HG03520 (cell line): ENCODE measurements around the gene PPIL1.
A peak's percentile ranks its signal among the peaks of the same experiment; 100 is the strongest.

Source experiments
- ATAC-seq: cut with Tn5 transposase; IDR thresholded peaks from one replicate; pipeline ENCODE4 v1.9.1; 2021; ENCODE audit warnings: mild to moderate bottlenecking, moderate library complexity; ENCODE audit not compliant: unreplicated experiment

Gene PPIL1

DNA sequence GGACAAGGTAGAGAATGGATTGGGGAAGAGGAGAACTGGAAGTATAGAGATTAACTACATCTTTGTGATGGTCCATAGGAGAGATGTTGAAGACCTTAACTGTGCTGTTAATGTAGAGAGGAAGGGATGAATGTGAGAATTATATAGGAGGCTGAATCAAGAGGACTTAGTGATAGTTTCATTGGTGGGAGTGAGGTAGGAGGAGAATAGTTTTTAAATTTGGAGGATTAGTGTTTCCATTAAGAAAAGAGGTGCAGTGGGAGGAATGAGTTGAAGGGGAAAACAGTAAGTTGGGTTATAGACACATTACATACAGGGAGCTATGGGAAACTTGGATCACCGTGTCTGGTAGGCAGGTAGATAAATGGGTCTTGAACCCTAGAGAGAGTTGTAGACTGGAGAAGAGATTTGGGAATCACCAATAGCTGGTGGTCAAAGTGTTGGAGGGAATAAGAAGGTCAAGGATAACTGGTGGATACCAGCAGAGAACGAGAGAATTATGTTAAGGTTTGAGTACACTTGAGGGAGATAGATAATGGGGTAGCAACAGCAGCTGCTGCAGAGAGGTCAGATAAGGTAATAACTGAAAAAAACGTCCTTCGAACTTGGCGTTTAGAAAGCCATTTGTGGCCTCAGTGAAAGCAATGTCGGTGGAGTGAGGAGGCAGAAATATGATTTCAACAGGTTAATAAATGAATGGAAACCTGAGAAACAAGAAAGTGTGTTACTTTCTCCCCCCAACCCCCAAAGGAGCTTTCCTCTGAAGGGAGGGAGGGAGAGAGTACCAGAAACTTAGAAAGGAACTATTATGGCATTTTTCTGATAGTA, 14.3 kb upstream of the PPIL1 start:
- no peak for ATAC-seq

DNA sequence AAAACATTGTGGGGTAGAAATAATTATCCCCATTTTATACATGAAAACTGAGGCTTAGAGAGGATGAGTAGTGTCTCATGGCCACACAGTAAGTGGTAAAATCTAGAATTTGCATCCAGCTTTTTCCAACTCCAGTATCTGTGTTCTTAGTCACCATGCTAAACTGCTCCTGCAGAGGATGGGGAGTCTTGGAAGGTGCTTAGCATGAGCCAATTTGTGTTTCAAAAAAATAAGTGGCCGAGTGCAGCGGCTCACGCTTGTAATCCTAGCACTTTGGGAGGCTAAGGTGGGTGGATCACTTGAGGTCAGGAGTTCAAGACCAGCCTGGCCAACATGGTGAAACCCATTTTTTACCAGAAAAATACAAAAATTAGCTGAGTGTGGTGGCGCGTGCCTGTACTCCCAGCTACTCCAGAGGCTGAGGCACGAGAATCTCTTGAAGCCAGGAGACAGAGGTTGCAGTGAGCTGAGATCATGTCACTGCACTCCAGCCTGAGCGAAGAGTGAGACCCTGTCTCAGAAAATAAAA, 13.6 kb upstream of the PPIL1 start:
- ATAC-seq = no peak

DNA sequence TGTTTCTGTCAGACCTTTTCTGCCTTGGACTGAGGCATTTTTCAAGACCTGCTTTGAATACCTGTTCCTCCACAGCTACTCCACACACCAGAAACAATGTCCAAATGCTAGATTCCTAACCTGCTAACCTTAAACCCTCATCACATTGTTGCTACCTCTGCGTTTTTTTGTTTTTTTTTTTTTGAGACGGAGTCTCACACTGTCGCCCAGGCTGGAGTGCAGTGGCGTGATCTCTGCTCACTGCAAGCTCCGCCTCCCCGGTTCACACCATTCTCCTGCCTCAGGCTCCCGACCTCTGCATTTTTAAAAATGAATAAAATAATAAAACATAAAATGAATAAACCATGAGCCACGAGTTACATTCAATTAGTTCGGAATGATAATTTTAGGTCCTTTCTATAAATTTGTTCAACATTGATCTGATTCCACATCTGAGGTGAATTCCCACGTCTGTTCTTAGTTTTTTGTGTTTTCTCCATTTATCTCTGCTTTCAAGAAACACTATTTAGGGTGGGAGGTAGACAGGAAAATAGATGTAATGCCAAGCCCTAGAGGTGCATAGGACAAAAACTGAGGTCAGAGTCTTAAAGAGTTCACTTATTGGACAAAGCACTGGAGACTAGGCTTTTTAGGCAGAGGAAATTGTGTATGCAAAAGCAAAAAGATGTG, 12.5 kb upstream of the PPIL1 start:
- ATAC-seq = no peak

- ATAC-seq = peak; percentile 99
Measured at GRCh38 chr6:36885461-36886401, 11.1 kb upstream of the PPIL1 start, which contains the start of gene C6orf89. Gene C6orf89, plus strand, starts transcription at chr6:36885952. Its CDS starts 13,493 bp downstream, at chr6:36899445.

DNA sequence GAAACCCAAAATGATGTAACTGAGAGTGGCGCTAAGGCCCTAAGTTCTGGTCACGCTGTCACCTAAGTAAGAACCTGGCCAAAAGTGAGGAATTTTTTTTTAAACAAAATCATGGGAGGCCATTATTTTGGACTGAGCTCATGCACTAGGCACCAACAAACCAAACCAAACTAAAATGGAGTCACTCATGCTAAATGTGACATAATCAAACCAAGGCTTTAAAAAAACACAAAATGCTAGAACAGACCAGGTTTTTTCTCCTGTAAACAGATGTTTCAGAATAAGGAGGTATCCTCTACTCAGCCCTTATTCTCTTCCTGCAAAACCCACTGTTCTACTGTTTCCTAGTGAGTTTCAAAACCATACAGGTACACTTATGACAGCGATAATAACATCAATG, 10.0 kb upstream of the PPIL1 start:
- no peak for ATAC-seq

GRCh38 chr6:36875250-36875633, 639 bp upstream of the PPIL1 start:
- no peak for ATAC-seq

GRCh38 chr6:36873612-36874442, 776 bp downstream of the PPIL1 start:
- ATAC-seq = no peak

- ATAC-seq = no peak
Measured at GRCh38 chr6:36873115-36873514, 1.5 kb downstream of the PPIL1 start.

DNA sequence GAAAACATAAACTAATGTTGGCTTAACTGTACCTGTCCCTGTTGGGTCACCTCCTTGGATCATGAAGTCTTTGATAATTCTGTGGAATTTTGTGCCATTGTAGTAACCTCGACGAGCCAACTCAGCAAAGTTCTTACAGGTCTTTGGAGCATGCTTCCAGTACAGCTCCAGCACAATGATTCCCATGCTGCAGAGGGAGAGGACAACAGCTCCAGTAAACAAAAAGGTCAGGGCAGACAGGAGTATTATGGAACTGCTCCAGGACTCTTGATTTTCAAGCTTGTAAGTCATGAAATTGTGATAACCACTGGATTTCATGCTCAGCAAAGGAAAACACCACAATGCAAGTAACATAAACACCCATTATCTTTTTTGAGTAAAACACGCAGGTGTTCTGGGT, 2.9 kb downstream of the PPIL1 start:
- ATAC-seq = no peak

DNA sequence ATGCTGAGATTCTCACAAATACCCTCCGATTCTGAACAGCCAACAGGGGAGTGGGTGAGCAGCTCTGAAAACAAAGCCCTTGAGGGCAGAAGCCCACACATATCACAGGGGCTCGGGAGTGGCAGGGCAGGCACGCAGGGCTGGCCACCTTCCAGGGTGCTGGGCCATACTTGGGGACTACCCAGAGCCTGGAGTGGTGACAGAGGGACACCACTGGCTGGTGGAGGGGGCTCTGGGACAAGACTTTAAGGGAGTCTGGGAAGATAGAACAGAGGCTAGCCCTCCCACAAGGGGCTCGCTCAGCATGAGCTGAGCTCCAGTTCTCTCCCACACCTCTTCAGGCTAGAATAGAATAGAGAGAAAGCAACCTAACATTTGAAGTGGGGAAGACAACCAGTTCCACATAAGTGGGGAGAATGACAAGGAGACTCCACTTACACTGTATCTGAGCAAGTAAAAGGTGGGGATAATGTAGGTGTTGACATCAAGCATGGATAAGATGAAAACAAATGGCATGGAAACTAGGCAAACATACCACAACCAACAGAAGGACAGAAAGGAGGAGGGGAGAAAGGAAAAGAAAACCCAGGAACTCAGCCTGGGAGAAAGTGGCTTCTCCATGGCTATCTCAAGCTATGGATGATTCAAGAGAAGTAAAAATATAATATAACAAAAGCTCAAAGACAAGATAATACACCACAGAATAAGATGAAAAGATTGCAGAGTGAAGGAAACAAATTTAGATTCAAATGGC, 7.0 kb downstream of the PPIL1 start:
- no peak for ATAC-seq

DNA sequence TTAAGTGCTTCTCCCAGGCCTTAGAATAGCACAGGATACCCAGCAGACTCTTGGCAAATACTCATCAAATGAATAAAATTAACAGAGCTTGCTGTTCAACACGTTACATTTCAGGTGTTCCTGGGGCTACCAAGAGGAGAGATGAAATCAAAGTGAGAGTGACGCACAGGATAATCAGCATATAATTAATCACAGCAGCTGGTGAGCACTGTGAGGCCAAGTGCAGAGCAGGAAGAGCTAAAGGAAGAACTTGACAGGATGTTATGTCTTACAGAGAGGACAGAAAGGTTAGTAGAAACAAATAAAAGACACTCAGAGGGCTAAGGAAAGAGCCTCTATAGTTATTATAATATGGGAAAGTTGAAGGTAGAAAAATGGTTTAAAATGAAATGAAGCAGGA, 8.8 kb downstream of the PPIL1 start:
- ATAC-seq = no peak

DNA sequence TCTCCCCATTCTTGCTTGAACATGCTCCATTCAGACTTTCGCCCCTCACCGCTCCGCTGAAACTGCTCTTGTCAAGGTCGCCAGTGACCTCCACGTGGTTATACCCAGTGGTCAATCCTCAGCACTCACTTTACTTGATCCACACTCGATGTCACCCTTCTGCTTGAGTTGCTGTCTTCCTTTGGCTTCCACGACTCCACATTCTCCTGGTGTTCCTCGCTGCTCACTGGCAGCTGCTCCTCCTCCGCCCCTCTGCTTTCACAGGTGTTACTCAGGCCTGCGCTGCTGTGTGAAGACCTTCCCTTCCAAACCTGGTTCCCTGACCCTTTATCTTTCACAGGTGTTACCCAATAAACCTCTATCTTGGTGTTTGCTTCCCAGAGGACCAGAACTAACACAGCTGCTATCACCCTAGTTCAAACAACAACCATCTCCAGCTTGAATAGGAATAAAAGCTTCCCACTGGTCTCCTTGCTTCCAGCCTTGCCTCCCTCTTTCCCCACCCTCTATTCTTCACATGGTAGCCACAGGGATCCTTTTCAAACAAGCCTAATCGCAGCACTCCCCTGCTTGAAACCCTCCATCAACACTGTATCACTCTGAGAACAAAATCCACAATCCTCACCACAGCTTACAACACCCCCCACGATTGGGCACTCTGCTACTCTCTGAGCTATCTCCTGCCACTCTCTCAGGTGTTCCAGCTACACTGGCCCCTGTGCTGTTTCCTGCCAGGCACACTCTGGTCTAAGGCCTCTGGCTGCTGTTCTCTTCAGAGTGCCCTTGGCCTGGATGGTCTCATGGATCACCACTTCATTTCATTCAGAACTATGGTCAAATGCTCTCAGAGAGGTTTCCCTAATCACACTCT, 10.7 kb downstream of the PPIL1 start:
- no peak for ATAC-seq

DNA sequence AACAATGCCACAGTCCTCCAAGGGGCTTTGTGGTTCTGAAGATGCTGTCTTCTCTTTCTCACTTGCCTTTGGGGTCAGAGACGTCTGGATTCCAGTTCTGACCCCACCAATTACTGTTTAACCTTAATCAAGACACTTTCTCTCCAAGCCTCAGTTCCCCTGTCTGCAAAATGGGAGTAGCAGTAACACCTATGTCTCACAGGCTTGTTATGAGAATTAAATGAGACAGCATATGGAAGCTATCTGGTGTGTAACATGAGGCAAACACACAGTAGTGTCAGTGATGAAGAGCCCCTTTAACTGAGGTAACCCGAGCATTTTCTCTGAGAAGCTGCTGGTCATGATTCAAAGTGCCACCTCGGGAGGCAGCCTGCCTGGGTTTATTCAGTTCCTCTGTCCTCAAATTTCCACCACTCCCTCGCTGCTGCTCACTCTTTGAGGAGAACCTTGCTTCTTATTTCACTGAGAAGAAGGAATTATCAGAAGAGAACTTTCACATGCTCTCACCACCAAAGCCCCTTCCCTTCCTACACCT, 11.7 kb downstream of the PPIL1 start:
- no peak for ATAC-seq

DNA sequence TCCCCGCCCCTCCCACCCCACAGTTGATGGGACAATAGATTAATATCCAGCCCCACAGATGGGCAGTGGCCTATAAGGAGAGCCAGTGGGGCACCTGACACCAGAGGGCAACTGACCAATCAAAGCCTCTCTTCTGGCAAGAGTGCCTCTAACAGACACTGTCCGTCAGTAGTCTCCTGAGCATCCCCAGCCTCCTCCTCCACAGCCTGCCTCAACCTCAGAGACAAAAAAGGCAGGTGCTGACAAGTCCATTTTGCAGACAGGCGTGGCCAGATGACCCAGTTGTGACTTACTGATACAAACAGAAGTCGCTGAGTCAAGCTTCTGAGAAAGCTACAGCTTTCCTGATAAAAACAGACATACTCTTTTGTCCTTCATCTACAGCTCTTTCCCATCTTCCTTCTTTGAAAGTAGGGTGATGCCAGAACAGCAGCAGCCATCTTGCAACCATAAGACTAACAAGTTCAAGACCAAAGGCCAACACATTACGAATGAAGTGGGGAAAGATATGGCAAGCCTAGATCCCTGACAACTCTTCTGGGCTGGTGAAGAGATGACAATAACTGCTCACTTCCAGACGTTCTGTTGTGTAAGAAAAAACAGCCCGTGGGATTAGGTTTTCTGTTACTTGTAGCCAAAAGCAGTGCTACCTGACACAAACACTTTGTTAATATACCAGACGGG, 12.3 kb downstream of the PPIL1 start:
- ATAC-seq = no peak

DNA sequence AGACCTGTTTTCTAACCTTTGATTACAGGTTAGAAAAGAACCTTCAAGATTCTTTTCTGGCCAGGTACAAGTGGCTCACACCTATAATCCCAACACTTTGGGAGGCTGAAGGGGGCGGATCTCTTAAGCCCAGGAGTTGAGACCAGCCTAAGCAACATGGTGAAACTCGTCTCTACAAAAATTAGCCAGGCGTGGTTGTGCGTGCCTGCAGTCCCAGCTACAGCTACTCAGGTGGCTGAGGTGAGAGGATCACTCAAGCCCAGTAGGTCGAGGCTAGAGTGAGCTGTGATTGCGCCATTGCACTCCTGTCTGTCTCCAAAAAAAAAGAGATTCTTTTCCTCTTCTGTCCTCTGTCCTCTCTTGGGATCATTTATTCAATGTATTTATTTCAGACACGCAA, 14.5 kb downstream of the PPIL1 start:
- ATAC-seq = no peak

DNA sequence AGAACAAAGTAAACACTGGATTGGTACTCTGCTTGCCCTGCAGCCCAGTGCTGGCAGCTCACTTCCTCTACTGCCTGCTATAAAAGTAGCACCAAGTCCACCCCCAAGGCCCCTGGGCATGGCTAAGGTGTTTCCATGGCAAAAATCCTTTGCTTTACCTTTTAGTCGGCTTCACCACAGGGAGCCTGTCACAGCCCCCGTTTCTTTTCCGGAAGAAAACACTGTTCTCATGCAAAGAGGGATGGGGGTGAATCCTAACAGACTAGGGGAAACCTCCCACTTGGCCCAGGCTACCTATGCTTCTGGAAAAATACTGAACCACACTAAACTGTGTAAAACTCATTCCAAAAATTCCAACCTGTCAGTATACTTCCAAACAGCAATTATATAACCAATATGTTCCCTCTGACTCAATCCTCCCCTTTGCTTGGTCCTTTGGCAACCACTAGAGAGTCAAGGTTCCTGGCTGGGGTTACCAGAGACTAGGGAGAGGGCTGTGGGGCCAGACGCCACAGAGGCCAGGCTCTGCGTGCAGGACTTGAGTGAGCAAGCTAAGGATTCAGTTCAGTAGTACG, 16.1 kb downstream of the PPIL1 start:
- no peak for ATAC-seq

DNA sequence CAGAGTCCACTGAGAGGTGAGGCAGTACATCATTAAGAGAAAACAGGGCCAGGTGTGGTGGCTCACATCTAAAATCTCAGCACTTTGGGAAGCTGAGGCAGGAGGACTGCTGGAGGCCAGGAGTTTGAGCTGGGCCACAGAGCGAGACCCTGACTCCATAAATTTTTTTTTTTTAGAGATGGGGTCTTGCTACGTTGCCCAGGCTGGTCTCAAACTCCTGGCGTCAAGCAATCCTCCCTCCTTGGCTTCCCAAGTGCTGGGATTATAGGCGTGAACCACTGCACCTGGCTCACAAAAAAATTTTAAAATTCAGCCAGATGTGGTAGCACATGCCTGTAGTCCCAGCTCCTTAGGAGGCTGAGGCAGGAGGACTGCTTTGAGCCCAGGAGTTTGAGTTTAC, 17.3 kb downstream of the PPIL1 start:
- no peak for ATAC-seq
